ENCODE data around the gene KLLN. TPM values are rescaled to one million over a fixed set of nuclear protein-coding genes. Genes with fewer than 3 reads are reported as not detected.
A peak's percentile ranks its signal among the peaks of the same experiment; 100 is the strongest.

KLLN gene
- total RNA-seq, 4 donors from 2014 or later: 0.60 to 1.9 (median 1.0) TPM

- DNase-seq (ENCODE audit: low spot score) (no peak), ATAC-seq (ENCODE audit: low FRiP score) (peak; percentile 67)
- no peak for TF ChIP-seq CTCF (IDR thresholded peaks at IDR 0.05)
Measured at GRCh38 chr10:87818505-87819288, 44.6 kb downstream of the KLLN start.

- ATAC-seq (ENCODE audit: low FRiP score) (peak; percentile 96), DNase-seq (ENCODE audit: low spot score) (peak; percentile 45)
- no peak for TF ChIP-seq CTCF (IDR thresholded peaks at IDR 0.05)
Measured at GRCh38 chr10:87817609-87818504, 45.5 kb downstream of the KLLN start, which contains the start of gene ATAD1. Gene ATAD1, minus strand, starts transcription at chr10:87818226. Its CDS starts 3,627 bp downstream, at chr10:87814599.

DNA sequence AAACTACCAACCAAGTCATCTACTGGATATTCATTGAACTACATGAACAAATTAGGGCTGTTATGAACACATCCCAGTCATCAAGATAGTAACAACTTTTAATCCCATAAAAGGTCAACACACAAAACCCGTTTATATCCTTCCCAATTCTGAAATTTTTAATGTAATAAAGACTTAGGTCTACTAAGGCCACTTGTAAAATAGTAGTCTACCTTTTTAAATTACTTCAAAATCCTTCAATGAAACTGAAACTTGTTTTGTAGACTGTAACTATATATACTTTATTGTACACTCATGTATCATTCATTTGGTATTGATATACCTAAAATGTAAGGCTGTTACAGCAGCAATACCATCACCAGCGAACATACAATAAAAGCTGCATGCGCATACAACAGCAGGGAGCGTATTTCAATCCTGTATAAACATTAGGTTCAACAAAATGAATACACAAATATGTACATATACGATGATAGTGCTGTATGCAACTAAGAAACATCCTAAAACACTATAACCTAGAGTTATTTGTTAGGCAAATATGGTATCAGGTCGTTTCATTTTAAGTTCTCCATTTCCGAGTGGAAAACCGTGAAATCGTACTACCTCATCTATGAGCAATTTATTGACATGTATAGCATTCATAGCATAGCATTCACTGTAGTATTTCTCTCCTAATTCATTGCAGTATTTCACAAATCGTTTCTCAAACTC, 46.3 kb downstream of the KLLN start:
- DNase-seq (ENCODE audit: low spot score): no peak
- no peak for ATAC-seq (ENCODE audit: low FRiP score)
- no peak for TF ChIP-seq CTCF (IDR thresholded peaks at IDR 0.05)

DNA sequence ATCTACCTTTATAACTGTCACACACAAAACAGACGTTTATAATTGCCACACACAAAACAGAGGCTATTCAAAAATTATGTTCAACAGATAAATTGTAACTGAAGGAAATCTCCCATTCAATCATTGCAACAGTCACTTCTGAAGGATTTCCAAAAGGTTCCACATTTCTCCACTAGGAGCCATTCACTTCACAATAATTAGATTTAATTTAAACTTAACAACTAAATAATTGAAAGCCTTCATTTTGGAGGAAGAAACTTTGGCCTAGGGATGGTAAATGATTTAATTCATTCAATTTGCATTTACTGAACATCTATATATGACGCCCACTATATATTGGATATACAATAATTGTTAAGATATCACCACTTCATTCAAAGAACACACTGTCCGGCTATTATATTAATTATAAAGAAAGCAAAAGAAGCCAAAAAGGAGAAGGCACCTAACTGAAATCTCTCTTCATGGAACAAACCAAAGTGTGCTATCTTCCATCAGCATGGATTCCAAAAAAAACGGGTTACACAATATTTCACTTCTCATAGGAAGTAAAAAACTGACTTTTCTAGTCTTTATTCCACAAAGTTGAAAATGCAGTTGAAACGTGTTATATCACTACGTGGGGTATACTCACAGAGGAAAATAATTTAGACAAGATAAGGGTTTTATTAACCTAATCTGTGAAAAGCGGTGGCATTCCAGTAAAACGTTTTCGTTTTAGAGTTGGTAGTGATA, 47.0 kb downstream of the KLLN start:
- DNase-seq (ENCODE audit: low spot score) (no peak), ATAC-seq (ENCODE audit: low FRiP score) (no peak)
- TF ChIP-seq CTCF (IDR thresholded peaks at IDR 0.05): no peak

Small RNA genes within 50 kb of the gene (small RNA-seq; reads per million reads assigned to genes)
- gene RN7SL78P: not detected

Other genes starting within 250 kb of the KLLN start
- gene PAPSS2, start 203.7 kb downstream of the KLLN start, total RNA-seq: 100 to 1,000 TPM in 1 of 4 donors, 10 to 100 TPM in 3; 57.1 to 101 (median 67.0) TPM
- gene ATAD1, start 45.3 kb downstream of the KLLN start, total RNA-seq: 10 to 100 TPM; 29.4 to 34.2 (median 31.5) TPM
- gene PTEN, start 92 bp upstream of the KLLN start, total RNA-seq: 100 to 1,000 TPM; 167 to 352 (median 285) TPM

Data from omental fat pad (tissue), 4 donors.